Left lung (tissue), 10 donors: Measurements from ENCODE around the gene MAP3K14. TPM values are rescaled to one million over a fixed set of nuclear protein-coding genes. Genes with fewer than 3 reads are reported as not detected.

ENCODE experiments used
- ATAC-seq: fragments of 200-7000 bp; cut with Tn5 transposase; one replicate; pipeline ENCODE4 v1.9.1; 2020; ENCODE audit warnings: moderate library complexity
- DNase-seq, 4 donors: peaks; one replicate each; pipeline ENCODE4 v3.0.0-alpha.2; 2013 to 2020
- H3K27ac ChIP-seq, 2 donors: fragments of 200-600 bp; sonication (generic) in 1 of 2; one replicate each; pipeline versions ENCODE4 v1.5.0 to v1.8.0; 2020 to 2021
- H3K27me3 ChIP-seq, 2 donors: fragments of 200-600 bp; sonication (generic) in 1 of 2; one replicate each; pipeline versions ENCODE4 v1.5.0 to v1.8.0; 2020 to 2021
- H3K36me3 ChIP-seq, 2 donors: fragments of 200-600 bp; sonication (generic) in 1 of 2; one replicate each; pipeline versions ENCODE4 v1.5.0 to v1.8.0; 2020 to 2021
- H3K4me1 ChIP-seq, 2 donors: fragments of 200-600 bp; one replicate each; pipeline ENCODE4 v1.8.0; 2021
- H3K4me3 ChIP-seq, 2 donors: fragments of 200-600 bp; sonication (generic) in 1 of 2; one replicate each; pipeline versions ENCODE4 v1.5.0 to v1.8.0; 2020 to 2021; ENCODE audit warnings: mild to moderate bottlenecking in 1 of 2
- H3K9me3 ChIP-seq, 2 donors: fragments of 200-600 bp; sonication (generic) in 1 of 2; one replicate each; pipeline versions ENCODE4 v1.5.0 to v1.8.0; 2020 to 2021
- intact Hi-C, 2 donors: fragments of 100-400 bp; cut with DNase I; formaldehyde crosslinking; loops; one replicate each; pipeline versions ENCODE4 v1.11.2 to v1.14.2; 2022
- polyA plus RNA-seq, 6 donors: library from polyadenylated mRNA; unstranded; fragments of 120-200 nt; gene quantifications; one replicate each; pipeline ENCODE4 v1.2.1, GENCODE V29; 2013; ENCODE audit not compliant: insufficient read length in 6 of 6
- total RNA-seq, 2 donors: library from RNA; stranded (reverse); fragmentation: NEBNext Ultra II Directional; extraction: Animal tissue kit (Norgen Biotek cat#: 25700); gene quantifications; one replicate each; pipeline ENCODE4 v1.2.1, GENCODE V29; 2021
- TF ChIP-seq, protein P1 (sequence below), 2 donors: fragments of 200-600 bp; sonication (generic) in 1 of 2; IDR thresholded peaks; one replicate each; pipeline versions ENCODE4 v1.5.0 to v1.8.0; 2021; ENCODE audit warnings: antibody characterized with exemption in 2 of 2
- donor health status: DM: no; HTN: yes; CAD: no.
- donor health status: DM: no; HTN: no; CAD: no.

Gene MAP3K14
- total and polyA plus RNA-seq, 8 donors = 6.3 to 13.1 (median 7.7) TPM

DNA sequence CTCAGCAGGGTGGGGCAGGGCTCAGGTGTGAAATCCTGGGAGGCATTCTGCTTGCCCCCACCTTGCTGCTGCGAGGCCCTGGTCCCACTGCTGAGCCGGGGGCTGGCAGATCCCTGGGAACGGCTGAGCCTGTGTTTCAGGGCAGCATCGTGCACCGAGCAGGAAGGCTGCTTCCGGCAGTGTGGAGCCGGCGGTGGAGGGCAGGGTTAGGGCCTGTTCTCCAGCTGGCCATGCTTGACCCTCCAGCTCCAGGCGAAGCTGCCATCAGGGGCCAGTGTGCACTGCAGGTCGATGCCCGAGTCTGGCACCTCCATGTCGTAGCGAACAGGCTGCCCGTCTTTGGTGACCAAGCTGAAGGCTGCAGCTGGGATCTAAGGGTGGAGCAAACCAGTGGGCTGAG lies 52.4 kb downstream of the MAP3K14 start:
- DNase-seq (no peak), ATAC-seq (no peak)
- Histone ChIP-seq H3K4me1 (peaks cover 6 to 27% of the 10 kb centered on the region in 2 donors), H3K27me3 (no peaks in the 10 kb centered on the region), H3K27ac (no peak overlapping the region), H3K36me3 (peaks cover 0 to 64% of the 10 kb centered on the region in 2 donors), H3K4me3 (no peak overlapping the region), H3K9me3 (no peaks in the 10 kb centered on the region)
- TF ChIP-seq, protein P1, sequence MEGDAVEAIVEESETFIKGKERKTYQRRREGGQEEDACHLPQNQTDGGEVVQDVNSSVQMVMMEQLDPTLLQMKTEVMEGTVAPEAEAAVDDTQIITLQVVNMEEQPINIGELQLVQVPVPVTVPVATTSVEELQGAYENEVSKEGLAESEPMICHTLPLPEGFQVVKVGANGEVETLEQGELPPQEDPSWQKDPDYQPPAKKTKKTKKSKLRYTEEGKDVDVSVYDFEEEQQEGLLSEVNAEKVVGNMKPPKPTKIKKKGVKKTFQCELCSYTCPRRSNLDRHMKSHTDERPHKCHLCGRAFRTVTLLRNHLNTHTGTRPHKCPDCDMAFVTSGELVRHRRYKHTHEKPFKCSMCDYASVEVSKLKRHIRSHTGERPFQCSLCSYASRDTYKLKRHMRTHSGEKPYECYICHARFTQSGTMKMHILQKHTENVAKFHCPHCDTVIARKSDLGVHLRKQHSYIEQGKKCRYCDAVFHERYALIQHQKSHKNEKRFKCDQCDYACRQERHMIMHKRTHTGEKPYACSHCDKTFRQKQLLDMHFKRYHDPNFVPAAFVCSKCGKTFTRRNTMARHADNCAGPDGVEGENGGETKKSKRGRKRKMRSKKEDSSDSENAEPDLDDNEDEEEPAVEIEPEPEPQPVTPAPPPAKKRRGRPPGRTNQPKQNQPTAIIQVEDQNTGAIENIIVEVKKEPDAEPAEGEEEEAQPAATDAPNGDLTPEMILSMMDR (IDR thresholded peaks at IDR 0.05) = no peak
- intact Hi-C loops = no loop called here

DNA sequence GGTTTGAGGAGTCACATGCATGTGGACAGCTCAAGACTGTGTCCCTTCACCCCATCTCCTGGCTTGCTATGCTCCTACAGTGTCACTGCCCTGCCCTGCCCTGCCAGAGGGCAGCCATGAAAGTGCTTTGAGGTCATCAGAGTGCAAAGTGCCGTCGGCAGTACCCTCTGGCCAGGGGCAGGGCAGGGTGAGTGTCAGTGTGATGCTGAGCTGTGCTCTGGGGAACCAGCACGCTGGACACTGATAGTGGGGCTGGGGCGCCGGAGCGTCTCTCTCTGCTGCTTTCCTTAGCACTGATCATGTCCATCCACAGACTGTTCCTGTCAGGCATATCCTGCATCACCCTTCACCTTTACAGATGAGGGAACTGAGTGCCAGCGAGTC lies 53.4 kb downstream of the MAP3K14 start:
- H3K4me3 ChIP-seq = no peak overlapping the region
- H3K27me3 ChIP-seq = no peaks in the 10 kb centered on the region
- peaks cover 0 to 55% of the 10 kb centered on the region in 2 donors for H3K36me3 ChIP-seq
- H3K27ac ChIP-seq = peak overlapping the region in 1 of 2 donors; percentile 3
- TF ChIP-seq, protein P1 (IDR thresholded peaks at IDR 0.05) = no peak
- H3K9me3 ChIP-seq = no peaks in the 10 kb centered on the region
- intact Hi-C loops = no loop called here
- DNase-seq (no peak), ATAC-seq (no peak)
- H3K4me1 ChIP-seq = peaks cover 6 to 27% of the 10 kb centered on the region in 2 donors

DNA sequence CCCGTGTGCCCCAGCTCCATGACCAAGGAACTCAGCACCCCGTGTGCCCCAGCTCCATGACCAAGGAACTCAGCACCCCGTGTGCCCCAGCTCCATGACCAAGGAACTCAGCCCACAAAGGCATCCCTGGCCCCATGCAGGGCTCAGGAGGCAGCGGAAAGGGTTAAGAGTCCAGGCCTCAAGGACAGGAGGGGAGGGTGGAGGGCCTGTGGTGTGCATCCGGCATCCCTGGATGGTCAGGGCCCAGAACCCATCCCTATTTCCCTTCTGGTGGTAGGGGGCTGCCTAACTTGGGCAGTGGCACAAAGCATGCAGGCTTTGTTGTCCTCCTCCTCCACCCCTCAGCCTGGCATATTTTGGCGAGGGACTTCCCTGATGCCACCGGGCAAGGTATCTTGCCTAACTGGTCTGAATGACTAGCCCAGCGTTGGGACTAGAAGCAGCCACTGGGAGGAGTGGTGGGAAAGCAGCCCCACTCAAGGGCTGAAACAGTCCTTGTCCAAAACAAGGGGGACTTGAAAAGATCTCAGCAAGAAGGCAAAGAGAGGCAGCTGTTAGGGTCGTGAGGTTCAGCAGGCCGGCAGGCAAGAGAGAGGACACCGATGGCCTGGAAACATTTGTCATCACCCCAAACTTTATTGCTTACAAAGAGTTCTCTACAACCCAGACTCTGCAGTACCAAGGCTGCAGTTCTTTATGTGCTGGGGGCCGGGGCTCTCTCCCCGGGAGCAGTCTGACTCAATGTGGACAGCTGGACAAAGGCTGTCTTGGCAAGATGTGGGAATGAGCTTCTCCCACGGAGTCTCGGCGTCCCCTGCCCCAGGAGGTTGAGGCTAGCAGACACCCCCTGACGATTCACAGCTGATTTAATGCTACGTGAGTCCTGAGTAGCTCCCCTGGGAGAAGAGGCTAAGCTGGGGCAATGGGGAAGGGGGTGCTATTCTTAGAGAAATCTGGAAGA lies 54.0 kb downstream of the MAP3K14 start:
- Histone ChIP-seq H3K9me3 (no peaks in the 10 kb centered on the region), H3K27me3 (no peaks in the 10 kb centered on the region), H3K36me3 (peaks cover 0 to 48% of the 10 kb centered on the region in 2 donors), H3K4me1 (peaks cover 6 to 27% of the 10 kb centered on the region in 2 donors), H3K27ac (peak overlapping the region in 1 of 2 donors; percentile 60), H3K4me3 (peak overlapping the region; percentile 55 to 59)
- DNase-seq (peak in 1 of 4 donors; percentile 65), ATAC-seq (peak; percentile 1)
- intact Hi-C loops = no loop called here
- TF ChIP-seq, protein P1 (IDR thresholded peaks at IDR 0.05) = no peak

DNA sequence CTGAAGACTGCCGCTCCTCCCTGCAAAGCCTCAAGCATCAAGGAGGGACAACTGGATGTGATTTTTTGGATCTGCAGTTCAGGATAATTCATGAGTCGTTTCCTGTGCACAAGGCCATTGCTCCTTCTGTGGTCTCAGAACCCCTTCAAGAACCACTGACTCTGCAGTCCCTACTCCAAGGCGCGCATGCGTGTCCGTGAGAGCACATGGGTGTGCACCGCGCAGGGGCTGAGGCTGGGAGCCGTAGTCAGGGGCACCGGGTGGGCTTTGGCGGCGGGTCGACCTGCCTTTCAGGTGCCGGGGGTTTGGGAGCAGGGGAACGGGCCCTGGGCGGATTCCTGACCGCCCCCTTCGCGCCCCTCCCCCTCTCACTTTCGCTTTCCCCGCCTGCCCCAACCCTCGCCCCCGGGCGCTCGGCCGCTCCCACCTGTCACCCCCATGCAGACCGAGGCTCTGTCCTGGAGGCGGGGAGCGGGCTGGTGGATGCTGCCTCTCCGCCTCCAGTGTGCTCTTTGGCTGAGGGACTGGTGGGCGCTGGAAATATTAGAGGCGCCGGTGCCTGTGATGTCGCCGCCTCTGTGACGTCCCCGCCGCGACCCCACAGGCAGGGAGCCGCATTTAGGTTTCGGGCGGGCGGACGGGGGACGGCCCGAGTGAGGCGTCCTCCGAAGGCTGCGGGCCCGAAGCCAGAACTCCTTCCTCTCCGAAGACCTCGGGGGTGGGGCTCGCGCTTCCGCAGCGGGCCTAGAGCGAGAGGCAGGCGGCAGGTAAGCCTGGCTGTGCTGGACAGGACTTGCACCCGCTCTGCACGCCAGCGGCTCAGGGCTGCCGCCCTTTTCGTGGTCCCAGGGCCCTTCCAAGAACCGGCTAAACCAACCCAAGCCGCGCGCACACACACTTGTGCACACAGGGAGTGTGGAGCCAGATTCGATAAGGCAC lies 55.0 kb downstream of the MAP3K14 start, which contains the start of gene SPATA32:
TSS of gene SPATA32 (minus strand) at position 518 of the 939 bp plus-strand sequence. CDS start at position 440, 78 bp downstream.
- Histone ChIP-seq H3K4me1 (peaks cover 6 to 31% of the 10 kb centered on the region in 2 donors), H3K9me3 (no peaks in the 10 kb centered on the region), H3K27ac (peak within 1 kb of the TSS in 1 of 2 donors; percentile 60), H3K27me3 (no peaks in the 10 kb centered on the region), H3K4me3 (peak within 1 kb of the TSS; percentile 55 to 59), H3K36me3 (peaks cover 0 to 38% of the 10 kb centered on the region in 2 donors)
- intact Hi-C loops = no loop called here
- ATAC-seq (peak; percentile 73), DNase-seq (peak in 3 of 4 donors; percentile 65 to 95 (median 72))
- TF ChIP-seq, protein P1 (IDR thresholded peaks at IDR 0.05) = no peak
